ENCODE measurements around the gene OR56A4.

The OR56A4 gene

GRCh38 chr11:6006846-6007245, at the start of gene OR56A4:
Gene OR56A4 (minus strand): TSS chr11:6006946. CDS start chr11:6002992, 3,954 bp downstream.
- no peak for DNase-seq (ENCODE audit: extremely low spot score)
- ChIA-PET CTCF (no interaction called here), POLR2A (no interaction called here)
- no peak for TF ChIP-seq CTCF (IDR thresholded peaks at IDR 0.05; ENCODE audit: control extremely low read depth, extremely low read depth, low read depth, missing control alignments)

- TF ChIP-seq CTCF (IDR thresholded peaks at IDR 0.05; ENCODE audit: control extremely low read depth, extremely low read depth, low read depth, missing control alignments), result no peak
- ChIA-PET CTCF (no interaction called here), POLR2A (no interaction called here)
- DNase-seq (ENCODE audit: extremely low spot score), result no peak
Observed at GRCh38 chr11:6055569-6055968, 48.8 kb upstream of the OR56A4 start.

- CTCF ChIA-PET, result interaction anchor here (1.6 to 2.7 kb wide), 3 partner anchors 10 to 301 kb away, joined by 3 to 9 read pairs (median 3); no protein-coding TSS in a partner anchor
- POLR2A ChIA-PET, result no interaction called here
- no peak for TF ChIP-seq CTCF (IDR thresholded peaks at IDR 0.05; ENCODE audit: control extremely low read depth, extremely low read depth, low read depth, missing control alignments)
- DNase-seq (ENCODE audit: extremely low spot score), result no peak
Observed at GRCh38 chr11:6052374-6052773, 45.6 kb upstream of the OR56A4 start.

GRCh38 chr11:6040874-6041273, 34.1 kb upstream of the OR56A4 start:
- DNase-seq (ENCODE audit: extremely low spot score), result no peak
- ChIA-PET POLR2A (no interaction called here), CTCF (interaction anchor here (1.0 to 2.9 kb wide), 5 partner anchors 8 to 322 kb away, joined by 3 to 9 read pairs (median 3); no protein-coding TSS in a partner anchor)
- TF ChIP-seq CTCF (IDR thresholded peaks at IDR 0.05; ENCODE audit: control extremely low read depth, extremely low read depth, low read depth, missing control alignments), result no peak

- ChIA-PET CTCF (interaction anchor here (1.0 to 1.5 kb wide), 3 partner anchors 19 to 907 kb away, joined by 3 read pairs; no protein-coding TSS in a partner anchor), POLR2A (no interaction called here)
- DNase-seq (ENCODE audit: extremely low spot score), result no peak
- no peak for TF ChIP-seq CTCF (IDR thresholded peaks at IDR 0.05; ENCODE audit: control extremely low read depth, extremely low read depth, low read depth, missing control alignments)
Observed at GRCh38 chr11:6030708-6031405, 24.1 kb upstream of the OR56A4 start, which contains the start of gene OR56A1. Gene OR56A1 (minus strand): TSS chr11:6030758. CDS start chr11:6027692, 3,066 bp downstream.

- POLR2A ChIA-PET, result no interaction called here
- CTCF ChIA-PET, result interaction anchor here (1.0 kb wide), 1 partner anchor 335 kb away, joined by 3 read pairs; no protein-coding TSS in a partner anchor
Observed at GRCh38 chr11:6027501-6027900, 20.8 kb upstream of the OR56A4 start.

More at GRCh38 chr11:6027501-6027900, 20.8 kb upstream of the OR56A4 start:
- no peak for DNase-seq (ENCODE audit: extremely low spot score)
- TF ChIP-seq CTCF (IDR thresholded peaks at IDR 0.05; ENCODE audit: control extremely low read depth, extremely low read depth, low read depth, missing control alignments), result no peak

Data from GM10248 (cell line).